Measurements from ENCODE around the gene PDGFA. TPM values are rescaled to one million over a fixed set of nuclear protein-coding genes. Genes with fewer than 3 reads are reported as not detected.

PDGFA gene
- total and polyA plus RNA-seq, 12 donors, result 14.3 to 38.5 (median 24.2) TPM

GRCh38 chr7:447523-447922 lies 72.1 kb downstream of the PDGFA start:
- intact Hi-C loops (cut with DNase I), result no loop called here
- Histone ChIP-seq H3K4me3 (no peak overlapping the region), H3K36me3 (no peaks in the 10 kb centered on the region), H3K9me3 (no peaks in the 10 kb centered on the region), H3K27me3 (peaks cover 0 to 25% (median 20%) of the 10 kb centered on the region in 7 donors), H3K4me1 (peaks cover 0 to 11% (median 4%) of the 10 kb centered on the region in 9 donors), H3K27ac (no peak overlapping the region)
- DNase-seq, result no peak
- WGBS, 2 donors, result 86 to 87% methylated on average over 9 of the region's 9 CpGs
- ATAC-seq, result no peak
- no peak for TF ChIP-seq CTCF (IDR thresholded peaks at IDR 0.05)

Other genes with a start within 250 kb of the PDGFA start
- gene FOXL3, start 229.7 kb downstream of the PDGFA start, total RNA-seq, result not detected
- not detected for gene FOXL3, start 229.7 kb downstream of the PDGFA start, polyA plus RNA-seq
- gene DNAAF5, start 206.9 kb upstream of the PDGFA start, total RNA-seq, result 10 to 100 TPM; 18.0 to 30.0 (median 25.3) TPM
- 10 to 100 TPM; 10.4 to 12.8 TPM for gene DNAAF5, start 206.9 kb upstream of the PDGFA start, polyA plus RNA-seq
- 10 to 100 TPM; 14.5 to 24.5 (median 21.2) TPM for gene PRKAR1B, start 207.4 kb upstream of the PDGFA start, total RNA-seq
- 10 to 100 TPM in 1 of 2 donors, 1 to 10 TPM in 1; 5.0 to 15.7 TPM for gene PRKAR1B, start 207.4 kb upstream of the PDGFA start, polyA plus RNA-seq